Measurements from ENCODE around the gene SLC38A3.

The SLC38A3 gene

GRCh38 chr3:50190936-50191660 is 14.0 kb upstream of the SLC38A3 start, which contains the start of gene GNAT1:
GNAT1 (plus strand) TSS chr3:50191610; CDS start chr3:50191726, 116 bp downstream.
- H3K27ac ChIP-seq (ENCODE audit: insufficient read depth in 1 of 2, low read depth in 1 of 2, low read length in 2 of 2, poor library complexity in 1 of 2, severe bottlenecking in 2 of 2): no peak within 1 kb of the TSS
- peaks cover 0 to 19% (median 15%) of the 10 kb centered on the region in 4 experiments for H3K4me1 ChIP-seq (ENCODE audit: control extremely low read depth in 1 of 4, control insufficient read depth in 4 of 4, insufficient read depth in 4 of 4, low read length in 3 of 4)
- H3K36me3 ChIP-seq (ENCODE audit: control insufficient read depth in 4 of 4, insufficient read depth in 4 of 4, low read length in 3 of 4): no peaks in the 10 kb centered on the region
- no peaks in the 10 kb centered on the region for H3K9me3 ChIP-seq (ENCODE audit: control extremely low read depth in 1 of 5, control insufficient read depth in 4 of 5, insufficient read depth in 2 of 5, low read depth in 1 of 5, low read length in 4 of 5)
- CTCF ChIA-PET: interaction anchor here (0.7 to 14.7 kb wide), 28 partner anchors 9 to 136 kb away, joined by 3 to 238 read pairs (median 6); partner anchors contain the start of genes GNAI2, HYAL2 and SLC38A3
- peak in 2 of 3 donors; percentile 27 to 30 for DNase-seq
- POLR2A ChIA-PET: interaction anchor here (0.6 kb wide), 1 partner anchor 89 kb away, joined by 4 read pairs; no protein-coding TSS in a partner anchor
- H3K4me3 ChIP-seq (ENCODE audit: control insufficient read depth in 1 of 7, extremely low read depth in 1 of 7, insufficient read depth in 4 of 7, low read depth in 2 of 7, low read length in 6 of 7): no peak within 1 kb of the TSS
- H3K27me3 ChIP-seq (replicated peaks in 2 of 5; ENCODE audit: control insufficient read depth in 4 of 5, insufficient read depth in 5 of 5, low read length in 4 of 5): peaks cover 0 to 33% (median 22%) of the 10 kb centered on the region in 5 experiments
- WGBS (ENCODE audit: insufficient coverage): 100% methylated on average over 4 of the region's 8 CpGs

- CTCF ChIA-PET: interaction anchor here (0.7 to 14.7 kb wide), 35 partner anchors 8 to 242 kb away, joined by 3 to 238 read pairs (median 5); partner anchors contain the start of genes GNAI2, HYAL2 and SLC38A3
- no peak for DNase-seq
- POLR2A ChIA-PET: no interaction called here
- no peaks in the 10 kb centered on the region for H3K36me3 ChIP-seq (ENCODE audit: control insufficient read depth in 4 of 4, insufficient read depth in 4 of 4, low read length in 3 of 4)
- H3K27me3 ChIP-seq (replicated peaks in 2 of 5; ENCODE audit: control insufficient read depth in 4 of 5, insufficient read depth in 5 of 5, low read length in 4 of 5): peaks cover 0 to 38% (median 23%) of the 10 kb centered on the region in 5 experiments
- WGBS (ENCODE audit: insufficient coverage): 88% methylated on average over 8 of the region's 8 CpGs
- H3K4me1 ChIP-seq (ENCODE audit: control extremely low read depth in 1 of 4, control insufficient read depth in 4 of 4, insufficient read depth in 4 of 4, low read length in 3 of 4): peaks cover 0 to 19% (median 15%) of the 10 kb centered on the region in 4 experiments
- no peak overlapping the region for H3K4me3 ChIP-seq (ENCODE audit: control insufficient read depth in 1 of 7, extremely low read depth in 1 of 7, insufficient read depth in 4 of 7, low read depth in 2 of 7, low read length in 6 of 7)
- H3K9me3 ChIP-seq (ENCODE audit: control extremely low read depth in 1 of 5, control insufficient read depth in 4 of 5, insufficient read depth in 2 of 5, low read depth in 1 of 5, low read length in 4 of 5): no peaks in the 10 kb centered on the region
- H3K27ac ChIP-seq (ENCODE audit: insufficient read depth in 1 of 2, low read depth in 1 of 2, low read length in 2 of 2, poor library complexity in 1 of 2, severe bottlenecking in 2 of 2): no peak overlapping the region
These were observed 12.9 kb upstream of the SLC38A3 start for GRCh38 chr3:50192124-50192523.

GRCh38 chr3:50192689-50193141 is 12.4 kb upstream of the SLC38A3 start:
- ChIA-PET CTCF (interaction anchor here (0.7 to 14.7 kb wide), 32 partner anchors 9 to 243 kb away, joined by 3 to 238 read pairs (median 5); partner anchors contain the start of genes GNAI2, HYAL2 and SLC38A3), POLR2A (no interaction called here)
- Histone ChIP-seq H3K36me3 (ENCODE audit: control insufficient read depth in 4 of 4, insufficient read depth in 4 of 4, low read length in 3 of 4) (no peaks in the 10 kb centered on the region), H3K4me1 (ENCODE audit: control extremely low read depth in 1 of 4, control insufficient read depth in 4 of 4, insufficient read depth in 4 of 4, low read length in 3 of 4) (peaks cover 0 to 19% (median 15%) of the 10 kb centered on the region in 4 experiments), H3K27ac (ENCODE audit: insufficient read depth in 1 of 2, low read depth in 1 of 2, low read length in 2 of 2, poor library complexity in 1 of 2, severe bottlenecking in 2 of 2) (no peak overlapping the region), H3K4me3 (ENCODE audit: control insufficient read depth in 1 of 7, extremely low read depth in 1 of 7, insufficient read depth in 4 of 7, low read depth in 2 of 7, low read length in 6 of 7) (no peak overlapping the region), H3K27me3 (replicated peaks in 2 of 5; ENCODE audit: control insufficient read depth in 4 of 5, insufficient read depth in 5 of 5, low read length in 4 of 5) (peaks cover 0 to 38% (median 23%) of the 10 kb centered on the region in 5 experiments), H3K9me3 (ENCODE audit: control extremely low read depth in 1 of 5, control insufficient read depth in 4 of 5, insufficient read depth in 2 of 5, low read depth in 1 of 5, low read length in 4 of 5) (no peaks in the 10 kb centered on the region)
- peak; percentile 67 to 85 (median 77) for DNase-seq
- WGBS (ENCODE audit: insufficient coverage): 11% methylated on average over 18 of the region's 21 CpGs

- POLR2A ChIA-PET: no interaction called here
- CTCF ChIA-PET: interaction anchor here (1.0 to 12.2 kb wide), 15 partner anchors 14 to 130 kb away, joined by 3 to 238 read pairs (median 14); partner anchors contain the start of genes GNAI2, HYAL2, LSMEM2 and SLC38A3
- H3K4me1 ChIP-seq (ENCODE audit: control extremely low read depth in 1 of 4, control insufficient read depth in 4 of 4, insufficient read depth in 4 of 4, low read length in 3 of 4): peaks cover 0 to 19% (median 15%) of the 10 kb centered on the region in 4 experiments
These were observed 11.8 kb upstream of the SLC38A3 start for GRCh38 chr3:50193286-50193685.

GRCh38 chr3:50193746-50194127 is 11.3 kb upstream of the SLC38A3 start:
- WGBS (ENCODE audit: insufficient coverage): 29% methylated on average over 34 of the region's 34 CpGs
- Histone ChIP-seq H3K36me3 (ENCODE audit: control insufficient read depth in 4 of 4, insufficient read depth in 4 of 4, low read length in 3 of 4) (no peaks in the 10 kb centered on the region), H3K9me3 (ENCODE audit: control extremely low read depth in 1 of 5, control insufficient read depth in 4 of 5, insufficient read depth in 2 of 5, low read depth in 1 of 5, low read length in 4 of 5) (no peaks in the 10 kb centered on the region), H3K27me3 (replicated peaks in 2 of 5; ENCODE audit: control insufficient read depth in 4 of 5, insufficient read depth in 5 of 5, low read length in 4 of 5) (peaks cover 0 to 38% (median 25%) of the 10 kb centered on the region in 5 experiments), H3K4me1 (ENCODE audit: control extremely low read depth in 1 of 4, control insufficient read depth in 4 of 4, insufficient read depth in 4 of 4, low read length in 3 of 4) (peaks cover 0 to 19% (median 15%) of the 10 kb centered on the region in 4 experiments), H3K4me3 (ENCODE audit: control insufficient read depth in 1 of 7, extremely low read depth in 1 of 7, insufficient read depth in 4 of 7, low read depth in 2 of 7, low read length in 6 of 7) (no peak overlapping the region), H3K27ac (ENCODE audit: insufficient read depth in 1 of 2, low read depth in 1 of 2, low read length in 2 of 2, poor library complexity in 1 of 2, severe bottlenecking in 2 of 2) (no peak overlapping the region)
- DNase-seq: no peak
- POLR2A ChIA-PET: no interaction called here
- CTCF ChIA-PET: interaction anchor here (1.0 to 12.2 kb wide), 13 partner anchors 14 to 92 kb away, joined by 3 to 238 read pairs (median 26); partner anchors contain the start of genes GNAI2, LSMEM2 and SLC38A3

More at GRCh38 chr3:50193286-50193685, 11.8 kb upstream of the SLC38A3 start:
- H3K9me3 ChIP-seq (ENCODE audit: control extremely low read depth in 1 of 5, control insufficient read depth in 4 of 5, insufficient read depth in 2 of 5, low read depth in 1 of 5, low read length in 4 of 5): no peaks in the 10 kb centered on the region
- DNase-seq: no peak
- no peak overlapping the region for H3K4me3 ChIP-seq (ENCODE audit: control insufficient read depth in 1 of 7, extremely low read depth in 1 of 7, insufficient read depth in 4 of 7, low read depth in 2 of 7, low read length in 6 of 7)
- 51% methylated on average over 35 of the region's 36 CpGs for WGBS (ENCODE audit: insufficient coverage)
- no peak overlapping the region for H3K27ac ChIP-seq (ENCODE audit: insufficient read depth in 1 of 2, low read depth in 1 of 2, low read length in 2 of 2, poor library complexity in 1 of 2, severe bottlenecking in 2 of 2)
- peaks cover 0 to 38% (median 23%) of the 10 kb centered on the region in 5 experiments for H3K27me3 ChIP-seq (replicated peaks in 2 of 5; ENCODE audit: control insufficient read depth in 4 of 5, insufficient read depth in 5 of 5, low read length in 4 of 5)
- no peaks in the 10 kb centered on the region for H3K36me3 ChIP-seq (ENCODE audit: control insufficient read depth in 4 of 4, insufficient read depth in 4 of 4, low read length in 3 of 4)

- peaks cover 0 to 17% (median 15%) of the 10 kb centered on the region in 4 experiments for H3K4me1 ChIP-seq (ENCODE audit: control extremely low read depth in 1 of 4, control insufficient read depth in 4 of 4, insufficient read depth in 4 of 4, low read length in 3 of 4)
- peaks cover 0 to 38% (median 25%) of the 10 kb centered on the region in 5 experiments for H3K27me3 ChIP-seq (replicated peaks in 2 of 5; ENCODE audit: control insufficient read depth in 4 of 5, insufficient read depth in 5 of 5, low read length in 4 of 5)
- CTCF ChIA-PET: interaction anchor here (0.8 to 12.2 kb wide), 21 partner anchors 10 to 124 kb away, joined by 3 to 238 read pairs (median 6); partner anchors contain the start of genes GNAI2, LSMEM2 and SLC38A3
- WGBS (ENCODE audit: insufficient coverage): 10% methylated on average over 64 of the region's 70 CpGs
- no peaks in the 10 kb centered on the region for H3K36me3 ChIP-seq (ENCODE audit: control insufficient read depth in 4 of 4, insufficient read depth in 4 of 4, low read length in 3 of 4)
- peak; percentile 80 to 88 (median 86) for DNase-seq
- peak overlapping the region in 1 of 7 experiments; percentile 11 for H3K4me3 ChIP-seq (ENCODE audit: control insufficient read depth in 1 of 7, extremely low read depth in 1 of 7, insufficient read depth in 4 of 7, low read depth in 2 of 7, low read length in 6 of 7)
- POLR2A ChIA-PET: interaction anchor here (1.1 kb wide), 1 partner anchor 32 kb away, joined by 7 read pairs; no protein-coding TSS in a partner anchor
- H3K9me3 ChIP-seq (ENCODE audit: control extremely low read depth in 1 of 5, control insufficient read depth in 4 of 5, insufficient read depth in 2 of 5, low read depth in 1 of 5, low read length in 4 of 5): no peaks in the 10 kb centered on the region
- no peak overlapping the region for H3K27ac ChIP-seq (ENCODE audit: insufficient read depth in 1 of 2, low read depth in 1 of 2, low read length in 2 of 2, poor library complexity in 1 of 2, severe bottlenecking in 2 of 2)
These were observed 10.8 kb upstream of the SLC38A3 start for GRCh38 chr3:50194128-50194902.

Data from common myeloid progenitor, CD34-positive (primary cell).